ENCODE data around the gene SLC16A3. TPM values are rescaled to one million over a fixed set of nuclear protein-coding genes. Genes with fewer than 3 reads are reported as not detected.

SLC16A3 gene
- total RNA-seq, 6 experiments from 2014 or later: 4.1 to 34.0 (median 7.3) TPM

DNA sequence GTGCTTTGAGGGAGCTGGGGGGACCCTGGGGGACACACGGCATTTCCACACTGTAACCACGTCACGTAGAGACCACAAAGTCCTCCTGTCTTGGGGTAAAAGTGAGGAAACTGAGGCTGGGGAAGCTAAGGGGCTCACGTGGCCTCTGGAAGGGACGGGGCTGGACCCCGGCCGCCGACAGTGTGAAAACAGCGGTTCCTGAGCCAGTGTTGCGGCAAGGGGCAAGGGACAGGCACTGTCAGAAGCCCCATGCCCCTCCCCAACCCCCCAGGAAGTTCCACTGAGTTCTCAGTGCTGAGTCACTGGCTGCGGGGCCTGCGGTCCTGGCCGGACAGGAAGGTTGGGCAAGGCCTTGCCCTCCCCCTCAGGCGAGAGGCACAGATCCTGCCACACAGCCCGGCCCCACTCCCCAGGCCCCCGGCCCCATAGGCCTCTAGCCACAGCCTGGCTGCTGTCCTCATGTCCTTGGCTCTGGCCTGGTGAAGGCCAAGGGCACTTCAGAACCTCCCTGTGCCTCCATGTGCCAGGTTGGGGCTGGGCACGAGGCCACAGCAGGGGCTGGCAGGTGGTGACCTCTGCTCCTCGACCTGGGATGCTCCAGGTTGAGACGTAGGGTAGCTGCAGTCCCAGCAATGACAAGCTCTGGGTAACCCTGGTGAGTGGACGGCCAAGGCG is 11.2 kb upstream of the SLC16A3 start:
- TF ChIP-seq POLR2A (IDR thresholded peaks at IDR 0.05): no peak
- TF ChIP-seq, protein P1, sequence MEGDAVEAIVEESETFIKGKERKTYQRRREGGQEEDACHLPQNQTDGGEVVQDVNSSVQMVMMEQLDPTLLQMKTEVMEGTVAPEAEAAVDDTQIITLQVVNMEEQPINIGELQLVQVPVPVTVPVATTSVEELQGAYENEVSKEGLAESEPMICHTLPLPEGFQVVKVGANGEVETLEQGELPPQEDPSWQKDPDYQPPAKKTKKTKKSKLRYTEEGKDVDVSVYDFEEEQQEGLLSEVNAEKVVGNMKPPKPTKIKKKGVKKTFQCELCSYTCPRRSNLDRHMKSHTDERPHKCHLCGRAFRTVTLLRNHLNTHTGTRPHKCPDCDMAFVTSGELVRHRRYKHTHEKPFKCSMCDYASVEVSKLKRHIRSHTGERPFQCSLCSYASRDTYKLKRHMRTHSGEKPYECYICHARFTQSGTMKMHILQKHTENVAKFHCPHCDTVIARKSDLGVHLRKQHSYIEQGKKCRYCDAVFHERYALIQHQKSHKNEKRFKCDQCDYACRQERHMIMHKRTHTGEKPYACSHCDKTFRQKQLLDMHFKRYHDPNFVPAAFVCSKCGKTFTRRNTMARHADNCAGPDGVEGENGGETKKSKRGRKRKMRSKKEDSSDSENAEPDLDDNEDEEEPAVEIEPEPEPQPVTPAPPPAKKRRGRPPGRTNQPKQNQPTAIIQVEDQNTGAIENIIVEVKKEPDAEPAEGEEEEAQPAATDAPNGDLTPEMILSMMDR (IDR thresholded peaks at IDR 0.05): no peak
- ATAC-seq (peak; percentile 42 to 53 (median 48)), DNase-seq (peak; percentile 78 to 86 (median 83))
- Histone ChIP-seq H3K36me3 (no peaks in the 10 kb centered on the region), H3K27ac (peak overlapping the region; percentile 47 to 77 (median 70)), H3K4me1 (peaks cover 2 to 17% (median 5%) of the 10 kb centered on the region in 4 donors), H3K27me3 (no peaks in the 10 kb centered on the region), H3K9me3 (no peaks in the 10 kb centered on the region), H3K4me3 (no peak overlapping the region)
- intact Hi-C loops (cut with DNase I): no loop called here
- WGBS (ENCODE audit: insufficient coverage, low coverage, low lambda C conversion rate, missing lambda C conversion rate): 47% methylated on average over 10 of the region's 21 CpGs

DNA sequence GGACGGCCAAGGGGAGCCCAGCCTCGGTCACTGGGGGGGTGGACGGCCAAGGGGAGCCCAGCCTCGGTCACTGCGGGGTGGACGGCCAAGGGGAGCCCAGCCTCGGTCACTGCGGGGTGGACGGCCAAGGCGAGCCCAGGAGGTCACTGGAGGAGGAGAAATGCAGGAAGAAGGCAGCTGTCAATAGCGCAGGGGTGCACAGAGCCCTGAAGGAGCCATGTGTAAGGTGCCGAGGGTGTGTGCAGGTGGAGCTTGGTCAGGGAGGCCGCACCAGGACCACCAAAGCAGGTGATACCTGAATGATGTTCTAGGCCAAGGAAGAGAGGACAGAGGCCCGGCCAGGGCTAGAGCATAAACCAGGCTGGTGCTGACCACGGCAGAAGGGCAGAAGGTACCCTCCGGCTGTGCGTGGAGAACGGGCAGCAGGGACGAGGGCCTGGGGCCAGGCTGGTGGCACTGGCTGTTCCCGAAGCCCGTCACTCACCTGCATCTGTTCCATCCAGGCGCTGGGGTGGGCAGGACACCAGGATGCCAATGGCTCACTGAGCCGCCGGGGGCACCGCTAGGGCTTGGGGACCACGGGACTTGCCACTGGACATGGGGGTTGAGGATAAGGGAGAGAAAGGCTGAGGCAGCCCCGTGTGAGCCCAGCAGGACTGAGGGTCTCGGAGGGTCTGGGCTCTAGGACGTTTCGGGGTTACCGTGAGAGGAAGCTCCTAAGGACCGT is 10.3 kb upstream of the SLC16A3 start:
- DNase-seq: peak in 1 of 3 donors; percentile 50
- Histone ChIP-seq H3K27me3 (no peaks in the 10 kb centered on the region), H3K9me3 (no peaks in the 10 kb centered on the region), H3K27ac (no peak overlapping the region), H3K4me1 (peaks cover 1 to 17% (median 3%) of the 10 kb centered on the region in 4 donors), H3K36me3 (no peaks in the 10 kb centered on the region), H3K4me3 (no peak overlapping the region)
- TF ChIP-seq, protein P1 (IDR thresholded peaks at IDR 0.05): no peak
- no peak for TF ChIP-seq POLR2A (IDR thresholded peaks at IDR 0.05)
- WGBS (ENCODE audit: insufficient coverage, low coverage, low lambda C conversion rate, missing lambda C conversion rate): 68% methylated on average over 7 of the region's 32 CpGs
- ATAC-seq: no peak
- intact Hi-C loops (cut with DNase I): no loop called here

DNA sequence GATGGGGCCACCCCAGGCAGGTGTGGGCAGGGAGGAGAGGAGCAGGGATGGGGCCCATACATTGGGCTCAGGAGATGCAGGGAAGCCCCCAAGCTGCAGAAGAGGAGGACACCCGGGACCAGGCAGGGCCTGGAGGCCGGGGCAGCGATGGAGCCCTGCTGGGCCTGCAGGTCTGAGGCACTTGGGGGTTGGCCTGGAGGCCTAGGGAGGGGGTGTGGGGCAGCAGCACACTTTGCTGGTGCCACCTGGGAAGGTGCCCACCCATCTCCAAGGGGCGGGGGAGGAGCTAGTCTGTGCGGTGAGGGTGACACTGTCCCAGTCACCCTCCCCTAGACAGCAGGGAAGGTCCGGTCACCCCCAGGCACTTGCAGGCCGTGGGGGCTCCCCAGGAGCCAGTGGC is 9.8 kb upstream of the SLC16A3 start:
- H3K27ac ChIP-seq: no peak overlapping the region
- no peaks in the 10 kb centered on the region for H3K36me3 ChIP-seq
- DNase-seq: no peak
- no peaks in the 10 kb centered on the region for H3K27me3 ChIP-seq
- peaks cover 0 to 17% (median 3%) of the 10 kb centered on the region in 4 donors for H3K4me1 ChIP-seq
- no peaks in the 10 kb centered on the region for H3K9me3 ChIP-seq
- intact Hi-C loops (cut with DNase I): no loop called here
- TF ChIP-seq, protein P1 (IDR thresholded peaks at IDR 0.05): no peak
- TF ChIP-seq POLR2A (IDR thresholded peaks at IDR 0.05): no peak
- no peak for ATAC-seq
- H3K4me3 ChIP-seq: no peak overlapping the region
- no CpG with 5 or more reads among the region's 7 CpGs for WGBS (ENCODE audit: insufficient coverage, low coverage, low lambda C conversion rate, missing lambda C conversion rate)

DNA sequence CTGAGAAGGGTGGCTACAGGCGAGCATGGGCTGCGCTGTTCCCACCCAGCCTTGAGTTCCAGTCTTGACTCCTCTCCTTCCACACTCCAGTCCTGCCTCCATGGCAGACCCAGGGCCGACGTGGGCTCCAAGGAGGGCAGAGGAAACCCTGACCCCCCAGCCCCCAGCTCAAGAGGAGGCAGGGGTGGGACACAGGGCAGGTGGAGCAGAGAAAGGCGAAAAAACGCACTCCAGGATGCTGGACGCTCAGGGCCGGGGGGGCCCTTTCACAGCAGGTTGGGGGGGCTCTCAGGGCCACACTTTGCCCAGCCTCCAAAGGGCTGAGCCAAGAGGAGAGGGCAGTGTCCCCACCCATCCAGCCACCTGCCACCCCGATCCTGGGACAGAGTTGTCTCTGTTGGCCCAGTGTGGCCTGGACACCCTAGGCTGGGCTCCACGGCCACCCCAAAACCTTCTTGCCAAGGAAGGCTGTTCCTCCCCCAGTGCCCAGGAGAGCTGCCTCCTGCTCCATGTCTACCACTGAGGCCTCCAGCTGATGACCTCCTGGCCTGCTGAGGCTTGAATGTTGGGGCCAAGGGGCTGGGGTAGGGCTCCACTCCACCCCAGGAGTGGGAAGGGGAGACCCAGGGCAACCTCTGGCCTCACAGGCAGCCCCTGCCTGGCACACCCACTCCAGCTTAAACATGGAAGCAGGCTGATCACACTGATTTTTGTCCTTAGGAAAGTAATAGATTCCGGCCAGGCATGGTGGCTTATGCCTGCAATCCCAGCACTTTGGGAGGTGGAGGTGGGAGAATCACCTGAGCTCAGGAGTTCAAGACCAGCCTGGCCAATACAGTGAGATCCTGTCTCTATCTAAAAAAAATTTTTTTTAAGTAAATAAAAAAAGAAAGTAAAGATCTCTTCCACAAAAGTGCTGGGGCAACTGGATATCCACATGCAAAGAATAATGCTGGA is 8.8 kb upstream of the SLC16A3 start:
- DNase-seq (no peak), ATAC-seq (no peak)
- H3K27ac ChIP-seq: no peak overlapping the region
- no peaks in the 10 kb centered on the region for H3K27me3 ChIP-seq
- intact Hi-C loops (cut with DNase I): no loop called here
- TF ChIP-seq, protein P1 (IDR thresholded peaks at IDR 0.05): no peak
- no peak for TF ChIP-seq POLR2A (IDR thresholded peaks at IDR 0.05)
- H3K9me3 ChIP-seq: no peaks in the 10 kb centered on the region
- no peak overlapping the region for H3K4me3 ChIP-seq
- no peaks in the 10 kb centered on the region for H3K36me3 ChIP-seq
- peaks cover 0 to 17% (median 3%) of the 10 kb centered on the region in 4 donors for H3K4me1 ChIP-seq
- WGBS (ENCODE audit: insufficient coverage, low coverage, low lambda C conversion rate, missing lambda C conversion rate): 95% methylated on average over 3 of the region's 11 CpGs
